Measurements from ENCODE around the gene RAP1B.

RAP1B gene

GRCh38 chr12:68610370-68611093, at the start of gene RAP1B:
Gene RAP1B (plus strand): TSS chr12:68610899. CDS start chr12:68648725, 37,826 bp downstream.
- peak; percentile 92 for DNase-seq (ENCODE audit: low read depth, low spot score)

GRCh38 chr12:68561830-68562229, 48.9 kb upstream of the RAP1B start:
- DNase-seq (ENCODE audit: low read depth, low spot score) = no peak

- DNase-seq (ENCODE audit: low read depth, low spot score) = no peak
Measured at GRCh38 chr12:68564166-68564565, 46.5 kb upstream of the RAP1B start.

GRCh38 chr12:68565391-68565903, 45.3 kb upstream of the RAP1B start:
- DNase-seq (ENCODE audit: low read depth, low spot score) = no peak

- no peak for DNase-seq (ENCODE audit: low read depth, low spot score)
Measured at GRCh38 chr12:68568922-68569569, 41.7 kb upstream of the RAP1B start.

- no peak for DNase-seq (ENCODE audit: low read depth, low spot score)
Measured at GRCh38 chr12:68572661-68573060, 38.0 kb upstream of the RAP1B start.

GRCh38 chr12:68573406-68573805, 37.3 kb upstream of the RAP1B start:
- DNase-seq (ENCODE audit: low read depth, low spot score) = no peak

- DNase-seq (ENCODE audit: low read depth, low spot score) = no peak
Measured at GRCh38 chr12:68577949-68578348, 32.8 kb upstream of the RAP1B start.

GRCh38 chr12:68578765-68579164, 31.9 kb upstream of the RAP1B start:
- DNase-seq (ENCODE audit: low read depth, low spot score) = no peak

- no peak for DNase-seq (ENCODE audit: low read depth, low spot score)
Measured at GRCh38 chr12:68579254-68579653, 31.4 kb upstream of the RAP1B start.

GRCh38 chr12:68580911-68581310, 29.8 kb upstream of the RAP1B start:
- DNase-seq (ENCODE audit: low read depth, low spot score) = no peak

- no peak for DNase-seq (ENCODE audit: low read depth, low spot score)
Measured at GRCh38 chr12:68581926-68582325, 28.8 kb upstream of the RAP1B start.

- DNase-seq (ENCODE audit: low read depth, low spot score) = no peak
Measured at GRCh38 chr12:68585966-68586365, 24.7 kb upstream of the RAP1B start.

GRCh38 chr12:68587448-68587873, 23.2 kb upstream of the RAP1B start:
- DNase-seq (ENCODE audit: low read depth, low spot score) = no peak

- DNase-seq (ENCODE audit: low read depth, low spot score) = no peak
Measured at GRCh38 chr12:68589194-68589593, 21.5 kb upstream of the RAP1B start.

GRCh38 chr12:68591734-68592418, 18.8 kb upstream of the RAP1B start:
- DNase-seq (ENCODE audit: low read depth, low spot score) = no peak

- no peak for DNase-seq (ENCODE audit: low read depth, low spot score)
Measured at GRCh38 chr12:68595241-68595640, 15.5 kb upstream of the RAP1B start.

GRCh38 chr12:68601767-68602166, 8.9 kb upstream of the RAP1B start:
- DNase-seq (ENCODE audit: low read depth, low spot score) = no peak

- DNase-seq (ENCODE audit: low read depth, low spot score) = no peak
Measured at GRCh38 chr12:68602720-68603119, 8.0 kb upstream of the RAP1B start.

GRCh38 chr12:68608191-68608590, 2.5 kb upstream of the RAP1B start:
- no peak for DNase-seq (ENCODE audit: low read depth, low spot score)

- no peak for DNase-seq (ENCODE audit: low read depth, low spot score)
Measured at GRCh38 chr12:68609998-68610369, 715 bp upstream of the RAP1B start.

- peak; percentile 70 for DNase-seq (ENCODE audit: low read depth, low spot score)
Measured at GRCh38 chr12:68611094-68611805, 551 bp downstream of the RAP1B start.
